Stimulated activated CD8-positive, alpha-beta memory T cell treated with anti-CD3 and anti-CD28 coated beads, Interleukin-15, amount 100 ng/mL, for 48 hours (primary cell): ENCODE measurements around the gene ZXDC.

Source experiments
- DNase-seq, 2 donors: peaks; one replicate each; pipeline ENCODE4 v3.0.0-alpha.2; 2020; ENCODE audit warnings: low read depth in 2 of 2

ZXDC gene

DNA sequence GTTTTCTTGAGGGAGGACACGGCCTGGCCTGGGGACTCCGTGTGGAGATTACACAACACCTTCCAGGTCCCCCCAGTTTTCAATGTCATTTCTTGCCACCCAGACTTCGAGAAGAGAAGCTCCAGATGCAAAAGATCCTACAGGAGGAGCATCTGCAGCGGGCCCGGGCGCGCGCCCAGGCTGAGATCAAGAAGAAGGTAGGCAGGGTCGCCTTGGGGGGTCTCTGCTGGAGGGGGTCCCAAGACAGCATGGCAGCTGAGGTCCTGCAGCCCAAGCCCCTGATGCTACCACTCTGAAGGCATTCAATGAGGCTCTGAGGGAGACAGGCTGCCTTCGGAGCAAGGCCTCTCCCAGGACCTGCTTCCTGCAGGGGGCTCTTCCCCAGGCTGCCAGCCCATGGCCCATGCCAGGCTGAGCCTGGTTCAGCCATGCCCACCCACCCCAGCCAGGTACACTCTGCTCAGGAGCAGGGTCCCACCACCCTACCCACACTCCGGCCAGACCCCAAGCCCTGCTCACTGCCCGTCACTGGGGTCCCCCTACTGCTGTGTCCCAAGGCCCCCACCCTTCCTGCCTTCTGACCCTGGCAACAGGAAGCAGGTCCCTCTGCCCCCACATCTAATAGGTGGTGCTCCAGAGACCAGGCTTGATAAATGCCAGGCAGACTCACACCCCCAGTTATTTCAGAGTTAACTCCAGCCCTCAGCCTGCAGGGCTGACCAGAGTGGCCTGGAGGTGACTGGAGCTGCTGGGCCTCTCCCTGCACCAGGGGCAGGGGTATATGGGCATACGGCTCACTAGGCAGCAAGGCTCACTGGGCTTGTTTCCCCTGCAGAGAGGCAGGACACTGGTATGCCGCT lies 40.0 kb downstream of the ZXDC start:
- DNase-seq = no peak

- no peak for DNase-seq
Observed at GRCh38 chr3:126434931-126435411, 40.7 kb downstream of the ZXDC start.

GRCh38 chr3:126434264-126434590 lies 41.5 kb downstream of the ZXDC start:
- no peak for DNase-seq

DNA sequence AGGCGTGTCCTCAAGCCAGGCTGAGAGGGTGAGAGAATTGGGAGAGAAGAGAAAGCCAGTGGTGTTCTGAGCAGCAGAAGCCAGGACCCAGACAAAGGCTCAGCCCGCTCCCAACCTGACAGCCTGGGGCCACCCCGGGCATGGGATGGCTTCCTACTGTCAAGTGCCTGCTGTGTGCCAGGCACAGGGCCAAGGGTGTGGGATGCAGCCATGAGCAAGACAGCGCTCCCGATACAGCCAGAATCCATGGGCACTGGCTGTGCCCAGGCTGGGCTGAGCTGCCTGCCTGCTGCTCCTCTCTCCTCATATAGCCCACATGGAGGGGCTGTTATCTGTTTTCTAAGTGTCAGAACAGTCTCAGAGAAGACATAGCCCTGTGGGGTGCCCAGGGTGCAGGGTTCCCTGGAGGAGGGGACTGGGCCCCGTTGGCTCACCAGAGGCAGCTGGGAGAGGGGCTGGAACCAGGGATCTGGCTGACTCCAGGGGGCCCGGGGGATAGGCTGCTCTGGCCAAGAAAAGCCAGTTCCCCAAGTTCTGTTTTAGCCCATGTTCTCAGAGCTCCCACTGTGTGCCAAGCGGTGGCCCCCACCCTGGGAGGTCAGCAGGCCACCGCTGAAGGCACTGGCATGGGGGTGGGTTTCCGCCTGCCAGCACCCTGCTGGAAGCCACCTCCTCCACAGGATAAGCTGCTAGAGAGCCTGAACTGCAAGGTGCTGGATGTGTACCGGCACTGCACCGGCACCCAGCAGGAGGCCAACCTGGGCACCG lies 42.0 kb downstream of the ZXDC start:
- no peak for DNase-seq

- DNase-seq = no peak
Observed at GRCh38 chr3:126433105-126433430, 42.6 kb downstream of the ZXDC start.

DNA sequence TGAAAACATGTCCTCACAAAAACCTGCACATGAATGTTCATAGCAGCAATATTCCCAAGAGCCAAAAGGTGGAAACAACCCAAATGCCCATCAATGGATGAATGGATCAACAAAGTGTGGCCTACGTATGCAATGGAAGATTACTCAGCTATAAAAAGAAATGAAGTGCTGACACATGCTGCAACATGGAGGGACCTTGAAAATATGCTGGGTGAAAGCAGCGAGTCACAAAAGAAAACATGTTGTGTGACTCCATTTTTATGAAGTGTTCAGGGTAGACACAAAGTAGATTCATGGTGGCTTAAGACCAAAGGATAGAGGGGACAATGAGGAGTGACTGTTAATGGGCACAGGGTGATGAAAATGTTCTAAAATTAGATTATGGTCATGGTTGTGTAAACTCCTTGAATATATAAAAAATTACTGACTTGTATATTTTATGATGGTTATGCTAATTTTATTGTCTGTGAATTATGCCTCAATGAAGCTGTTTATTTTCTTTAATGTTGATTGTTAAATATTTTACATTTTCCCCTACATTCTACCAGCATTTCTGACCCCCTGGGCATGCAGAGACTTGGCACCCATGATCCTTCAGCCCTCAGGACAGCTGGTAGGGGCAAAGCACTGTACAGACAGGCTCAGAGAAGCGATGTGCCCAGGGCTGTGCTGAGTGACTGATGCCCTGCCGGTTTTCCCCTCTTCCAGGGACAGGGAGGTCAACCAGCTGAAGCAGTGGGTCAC lies 43.2 kb downstream of the ZXDC start:
- DNase-seq = no peak

DNA sequence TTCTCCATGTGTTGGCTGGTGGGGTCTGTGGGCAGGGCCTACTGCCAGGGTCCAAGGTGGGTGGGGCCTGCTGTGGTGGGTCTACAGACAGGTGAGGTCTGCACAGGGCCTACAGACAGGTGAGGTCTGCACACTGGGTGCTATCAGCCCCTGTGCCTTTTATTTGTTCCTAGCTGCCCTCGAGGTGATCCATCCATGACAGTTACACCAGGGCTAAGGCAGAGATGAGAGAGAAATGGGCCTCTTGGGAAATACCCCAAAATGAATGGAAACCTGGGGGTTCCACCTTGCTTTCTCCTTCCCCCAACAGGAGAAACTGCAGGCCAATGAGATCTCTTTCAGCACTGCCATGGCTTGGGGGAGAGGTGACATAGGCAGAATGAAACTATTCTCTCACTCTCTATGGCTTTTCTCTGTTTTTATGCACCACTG lies 44.6 kb downstream of the ZXDC start:
- no peak for DNase-seq

GRCh38 chr3:126424751-126425150 lies 50.9 kb downstream of the ZXDC start:
- DNase-seq = no peak

GRCh38 chr3:126424039-126424717 lies 51.5 kb downstream of the ZXDC start:
- DNase-seq = no peak

- DNase-seq = no peak
Observed at GRCh38 chr3:126423191-126424038, 52.3 kb downstream of the ZXDC start.

- no peak for DNase-seq
Observed at GRCh38 chr3:126422571-126423091, 53.1 kb downstream of the ZXDC start.

DNA sequence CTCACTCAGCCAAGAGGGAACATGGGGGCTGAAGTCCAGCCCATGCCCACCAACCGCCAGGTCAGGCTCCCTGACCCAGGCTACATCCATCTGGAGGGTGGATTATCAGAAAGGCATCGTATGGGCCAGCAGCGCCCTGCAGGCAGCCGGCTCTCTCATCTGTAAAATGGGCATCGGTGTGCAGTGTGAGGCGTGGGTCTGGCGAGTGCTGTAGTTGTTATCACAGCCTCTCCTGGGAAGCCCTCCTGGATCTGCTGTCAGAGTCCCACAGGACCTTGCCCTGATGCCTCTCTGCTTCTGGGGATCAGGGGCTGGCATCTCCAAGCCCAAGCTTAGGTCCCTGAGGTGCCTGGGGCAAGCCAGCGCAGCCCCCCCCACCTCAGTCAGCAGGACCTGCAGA lies 53.6 kb downstream of the ZXDC start:
- DNase-seq = no peak

- DNase-seq = no peak
Observed at GRCh38 chr3:126421573-126422119, 54.0 kb downstream of the ZXDC start.

DNA sequence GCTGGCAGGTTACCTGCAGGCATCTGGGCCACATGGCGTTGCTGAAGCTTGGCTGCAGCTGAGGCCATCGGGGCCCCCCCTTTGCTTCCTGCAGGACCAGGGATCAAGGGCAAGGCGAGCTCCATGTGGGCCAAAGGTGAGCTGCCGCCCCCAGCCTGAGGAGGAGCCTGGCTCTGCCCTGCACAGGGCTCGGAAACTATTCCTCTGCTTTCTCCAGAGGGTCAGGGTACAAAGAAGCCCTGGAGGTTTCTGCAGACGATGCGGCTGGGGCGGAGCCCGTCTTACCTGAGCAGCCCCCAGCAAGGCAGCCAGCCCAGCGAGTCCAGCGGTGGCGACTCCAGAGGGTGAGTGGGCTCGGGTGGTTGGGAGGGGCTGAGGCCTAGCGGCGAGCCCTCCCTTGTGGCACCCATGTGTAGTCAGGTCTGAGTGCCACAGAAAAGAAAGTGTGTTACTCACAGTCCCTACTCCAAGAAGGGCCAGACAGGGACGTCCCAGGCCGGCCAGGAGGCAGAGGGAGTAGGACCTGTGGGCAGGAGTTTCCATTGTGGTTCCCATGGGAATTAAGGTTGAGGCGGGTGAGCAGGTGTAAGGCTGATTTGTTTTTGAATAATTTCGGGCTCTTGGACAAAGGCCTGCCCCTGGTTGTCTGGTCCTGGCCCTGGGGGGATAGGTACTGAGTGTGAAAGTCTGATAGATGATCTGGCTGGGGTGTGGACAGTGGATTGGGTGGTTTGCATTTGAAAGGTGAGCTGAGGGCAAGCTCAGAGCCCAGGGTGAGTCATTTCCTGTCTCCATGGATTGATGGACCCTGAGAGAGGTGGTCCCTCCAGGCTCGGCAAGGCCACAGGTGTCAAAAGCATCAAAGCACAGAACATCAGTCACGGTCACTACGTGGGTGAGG lies 55.6 kb downstream of the ZXDC start:
- DNase-seq = no peak

- DNase-seq = no peak
Observed at GRCh38 chr3:126419151-126419703, 56.5 kb downstream of the ZXDC start.

DNA sequence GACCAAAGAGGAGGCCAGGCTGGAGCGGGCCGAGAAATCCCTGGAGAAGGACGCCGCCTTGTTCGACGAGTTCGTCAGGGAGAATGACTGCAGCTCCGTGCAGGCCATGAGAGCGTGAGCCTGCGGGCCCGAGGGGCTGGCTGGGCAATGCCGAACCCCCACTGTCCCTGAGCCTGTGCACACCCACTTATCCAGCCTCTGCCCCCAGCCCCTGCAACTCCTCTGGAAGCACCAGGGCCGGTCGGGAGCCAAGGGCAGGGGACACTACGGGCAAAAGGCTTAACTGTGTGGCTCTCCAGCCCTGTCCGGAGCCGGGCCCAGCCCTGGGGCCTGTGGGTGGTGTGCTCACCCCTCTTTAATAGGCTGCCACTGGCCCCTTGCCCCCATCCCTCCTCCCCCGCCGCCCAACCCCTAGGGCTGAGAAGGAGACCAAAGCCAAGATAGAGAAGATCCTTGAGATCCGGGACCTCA lies 57.0 kb downstream of the ZXDC start:
- no peak for DNase-seq

- DNase-seq = no peak
Observed at GRCh38 chr3:126417981-126418530, 57.6 kb downstream of the ZXDC start.

GRCh38 chr3:126417515-126417914 lies 58.2 kb downstream of the ZXDC start:
- DNase-seq = no peak

DNA sequence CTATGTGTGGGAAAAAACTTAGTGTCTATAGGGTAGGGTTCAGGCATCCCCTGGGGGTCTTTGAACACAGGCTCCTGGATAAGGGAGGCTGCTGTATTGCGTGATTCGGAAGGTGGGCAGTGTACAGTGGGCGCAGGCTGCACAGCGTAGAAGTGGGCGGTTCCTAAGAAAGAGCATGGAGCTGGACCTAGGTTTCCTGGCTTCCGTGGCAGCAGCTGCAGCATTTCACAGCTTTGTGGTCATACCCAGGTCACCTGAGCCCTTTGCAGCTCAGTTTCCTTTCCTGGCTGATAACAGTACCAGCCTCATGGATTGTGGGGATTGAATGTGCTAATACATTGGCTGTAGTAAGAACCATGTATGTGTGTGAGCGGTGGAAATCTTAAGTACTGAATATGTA lies 58.7 kb downstream of the ZXDC start:
- DNase-seq = no peak
